Measurements from ENCODE around the gene PIKFYVE. TPM values are rescaled to one million over a fixed set of nuclear protein-coding genes. Genes with fewer than 3 reads are reported as not detected.

PIKFYVE gene
- total RNA-seq, 1 experiment from 2014 or later: 16.2 TPM

DNA sequence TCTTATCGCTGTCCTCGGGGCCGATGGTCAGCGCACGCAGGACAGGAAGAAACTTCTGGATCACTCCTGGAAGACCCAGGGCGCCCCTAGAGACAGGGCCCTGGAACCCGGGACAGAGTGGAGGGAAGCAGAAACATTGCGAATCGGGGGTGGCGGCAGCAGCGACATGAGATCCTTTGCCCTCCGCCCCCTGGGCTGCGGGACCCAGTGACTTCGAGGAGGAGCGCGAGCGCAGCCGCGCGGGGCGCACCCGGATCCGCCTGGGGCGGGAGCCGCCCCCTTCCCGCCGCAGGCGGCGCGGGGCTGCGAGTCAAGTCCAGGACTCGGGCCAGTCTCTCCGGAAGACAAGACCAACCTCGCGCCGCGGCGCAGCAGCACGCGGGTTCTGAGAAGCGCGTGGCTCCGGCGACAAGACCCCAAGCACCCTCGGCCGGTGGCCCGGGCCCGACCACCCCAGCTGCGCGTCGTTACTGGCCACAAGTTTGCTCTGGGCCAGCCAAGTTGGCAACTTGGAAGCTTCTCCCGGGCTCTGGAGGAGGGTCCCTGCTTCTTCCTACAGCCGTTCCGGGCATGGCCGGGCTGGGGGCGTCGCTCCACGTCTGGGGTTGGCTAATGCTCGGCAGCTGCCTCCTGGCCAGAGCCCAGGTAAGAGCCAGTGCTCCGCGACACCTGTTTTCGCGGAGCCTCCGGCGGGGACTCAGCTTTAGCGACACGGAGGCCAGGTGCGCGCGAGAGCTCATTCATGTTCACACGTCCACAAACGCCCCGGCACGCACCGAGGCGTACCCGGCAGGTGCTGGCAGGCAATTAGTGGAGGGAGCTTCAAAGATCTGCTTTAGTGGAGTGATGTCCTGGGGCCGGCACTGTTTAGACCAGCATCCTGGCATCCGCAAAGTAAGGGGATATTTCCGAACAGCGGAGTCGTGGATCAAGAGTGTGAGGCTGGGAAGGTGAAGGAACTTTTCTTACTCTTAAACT lies 140.7 kb downstream of the PIKFYVE start, which contains the start of gene PTH2R:
TSS of gene PTH2R (plus strand) at position 319 of the 978 bp plus-strand sequence. CDS start at position 571, 252 bp downstream.
- no peak for DNase-seq (ENCODE audit: low read depth)

DNA sequence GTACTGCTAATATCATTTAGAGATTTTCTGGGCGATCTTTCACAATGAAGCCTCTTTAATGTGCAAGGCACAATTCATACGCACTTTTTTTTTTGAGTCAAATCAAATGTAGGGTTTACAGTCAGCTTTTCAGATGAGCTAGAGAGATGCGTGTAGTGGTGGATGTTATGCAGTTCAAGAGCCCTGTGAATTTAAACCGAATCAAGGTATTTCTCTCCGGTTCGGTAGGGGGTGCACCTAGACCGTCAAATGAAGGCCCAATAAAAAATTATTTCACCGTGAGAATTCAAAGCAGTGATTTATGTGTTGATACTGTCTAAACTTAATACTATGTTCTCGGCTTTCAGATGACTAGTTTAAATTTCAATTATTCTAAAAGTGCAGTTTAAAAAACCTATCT lies 141.6 kb downstream of the PIKFYVE start:
- DNase-seq (ENCODE audit: low read depth): peak; percentile 15

Other genes starting within 250 kb of the PIKFYVE start
- 5.5 and 7.8 TPM in 2 replicates for gene PLEKHM3, start 240.7 kb upstream of the PIKFYVE start, total RNA-seq (2014; rRNA removed; shearing (Covaris generic))
- not detected in 2 replicates for gene CRYGD, start 141.7 kb upstream of the PIKFYVE start, total RNA-seq (2014; rRNA removed; shearing (Covaris generic))
- gene CRYGC, start 136.4 kb upstream of the PIKFYVE start, total RNA-seq (2014; rRNA removed; shearing (Covaris generic)): 0.17 TPM in 1 of 2 replicates, not detected in the other
- gene CRYGB, start 120.1 kb upstream of the PIKFYVE start, total RNA-seq (2014; rRNA removed; shearing (Covaris generic)): not detected in 2 replicates
- gene CRYGA, start 102.7 kb upstream of the PIKFYVE start, total RNA-seq (2014; rRNA removed; shearing (Covaris generic)): not detected in 2 replicates
- not detected in 2 replicates for gene C2orf80, start 76.2 kb upstream of the PIKFYVE start, total RNA-seq (2014; rRNA removed; shearing (Covaris generic))
- 62.6 and 66.3 TPM in 2 replicates for gene IDH1, start 11.2 kb upstream of the PIKFYVE start, total RNA-seq (2014; rRNA removed; shearing (Covaris generic))
- gene PTH2R, start 140.5 kb downstream of the PIKFYVE start, total RNA-seq (2014; rRNA removed; shearing (Covaris generic)): not detected in 2 replicates